ENCODE results near the gene TOMT.
A peak's percentile ranks its signal among the peaks of the same experiment; 100 is the strongest.

The TOMT gene

DNA sequence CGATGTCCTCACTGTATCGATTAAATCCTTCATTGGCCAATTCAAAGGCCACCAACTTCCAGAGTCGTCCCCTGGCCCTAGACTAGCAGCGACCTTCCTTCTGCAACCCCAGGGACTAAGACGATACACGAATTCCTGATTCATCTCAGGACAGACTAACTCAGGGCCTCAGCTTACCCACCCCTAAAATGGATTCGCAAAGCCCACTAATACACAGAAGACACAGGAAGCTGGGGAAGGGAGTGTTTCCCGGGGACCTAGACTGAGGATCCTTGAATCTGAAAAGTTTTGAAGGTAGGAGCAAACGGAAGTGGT is 3.1 kb upstream of the TOMT start:
- in situ Hi-C loops (cut with MboI; ENCODE audit: low sequenced_read_pairs), result no loop called here
- Histone ChIP-seq H3K9me3 (no peaks in the 10 kb centered on the region), H3K27me3 (ENCODE audit: low read depth) (no peaks in the 10 kb centered on the region), H3K36me3 (replicated peaks) (peaks cover 33% of the 10 kb centered on the region), H3K4me3 (peak overlapping the region; percentile 99), H3K4me1 (peaks cover 10% of the 10 kb centered on the region)
- DNase-seq (ENCODE audit: low spot score in 2 of 2), result no peak

DNA sequence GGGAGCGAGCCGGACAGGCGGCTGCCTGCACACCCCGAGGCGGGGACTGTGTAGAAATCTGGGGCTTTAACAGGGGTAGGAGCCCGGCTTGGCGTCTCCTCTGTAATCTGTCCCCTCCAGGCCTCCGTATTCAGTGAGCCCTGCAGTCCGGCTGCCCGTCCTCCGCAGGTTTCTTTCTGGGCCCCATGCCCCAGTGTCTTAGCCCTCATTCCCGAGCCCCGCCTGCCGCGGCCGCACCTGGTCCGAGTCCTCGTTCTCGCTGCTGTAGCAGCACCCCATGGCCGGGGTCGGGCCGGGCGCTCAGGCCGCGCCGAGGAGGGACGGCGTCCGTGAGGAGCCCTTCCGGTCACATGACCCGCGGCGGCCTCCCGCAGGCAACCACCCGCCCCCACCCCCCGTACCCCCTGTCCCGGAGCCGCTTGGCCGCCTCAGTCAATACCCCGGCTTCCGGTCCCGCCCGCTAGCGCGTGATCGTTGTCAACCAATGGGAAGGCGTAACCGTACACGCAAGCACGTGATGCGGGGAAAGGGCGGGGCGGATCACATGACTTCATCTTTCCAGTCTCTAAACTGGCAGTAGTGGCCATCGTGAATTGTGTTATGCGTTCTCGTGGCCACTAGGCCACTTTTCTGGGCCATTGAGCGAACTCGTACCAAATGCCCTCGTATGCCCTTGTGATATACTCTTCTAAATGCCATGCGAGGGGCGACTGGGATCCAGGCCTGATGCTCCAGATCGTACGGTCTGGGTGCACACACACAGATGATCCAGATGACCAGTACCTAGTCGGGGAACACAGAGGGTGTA is 2.6 kb upstream of the TOMT start, which contains the start of gene LAMTOR1:
Gene LAMTOR1 (minus strand): TSS at position 352 of the 808 bp plus-strand sequence. CDS start 73 bp downstream, at position 279.
- Histone ChIP-seq H3K4me1 (peaks cover 10% of the 10 kb centered on the region), H3K4me3 (peak within 1 kb of the TSS; percentile 99)

DNA sequence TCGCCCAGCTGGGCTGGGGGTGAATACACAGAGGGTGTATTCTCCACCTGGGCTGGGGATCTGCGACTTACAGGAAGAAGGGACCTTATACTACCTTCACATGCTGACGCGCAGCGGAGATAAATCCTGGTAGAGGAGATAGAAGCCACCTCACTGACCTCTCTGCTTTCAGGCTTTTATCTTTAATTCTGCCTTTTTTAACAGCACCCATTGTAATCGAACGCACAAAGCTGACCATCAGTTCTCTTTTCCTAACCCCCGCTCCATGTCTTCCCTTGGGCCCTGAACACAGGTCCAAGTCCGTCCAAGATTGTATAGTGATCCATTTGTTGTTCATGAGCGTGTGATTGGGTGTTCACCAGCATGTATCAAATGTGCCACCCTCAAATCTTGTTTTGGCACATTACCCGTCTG is 2.0 kb upstream of the TOMT start:
- H3K36me3 ChIP-seq (replicated peaks), result peaks cover 22% of the 10 kb centered on the region
- H3K27me3 ChIP-seq (ENCODE audit: low read depth), result no peaks in the 10 kb centered on the region

More for the DNA sequence above, 2.6 kb upstream of the TOMT start, which contains the start of gene LAMTOR1:
- Histone ChIP-seq H3K9me3 (no peaks in the 10 kb centered on the region), H3K36me3 (replicated peaks) (peaks cover 28% of the 10 kb centered on the region), H3K27me3 (ENCODE audit: low read depth) (no peaks in the 10 kb centered on the region)
- DNase-seq (ENCODE audit: low spot score in 2 of 2), result peak; percentile 97 to 99
- in situ Hi-C loops (cut with MboI; ENCODE audit: low sequenced_read_pairs), result no loop called here

DNA sequence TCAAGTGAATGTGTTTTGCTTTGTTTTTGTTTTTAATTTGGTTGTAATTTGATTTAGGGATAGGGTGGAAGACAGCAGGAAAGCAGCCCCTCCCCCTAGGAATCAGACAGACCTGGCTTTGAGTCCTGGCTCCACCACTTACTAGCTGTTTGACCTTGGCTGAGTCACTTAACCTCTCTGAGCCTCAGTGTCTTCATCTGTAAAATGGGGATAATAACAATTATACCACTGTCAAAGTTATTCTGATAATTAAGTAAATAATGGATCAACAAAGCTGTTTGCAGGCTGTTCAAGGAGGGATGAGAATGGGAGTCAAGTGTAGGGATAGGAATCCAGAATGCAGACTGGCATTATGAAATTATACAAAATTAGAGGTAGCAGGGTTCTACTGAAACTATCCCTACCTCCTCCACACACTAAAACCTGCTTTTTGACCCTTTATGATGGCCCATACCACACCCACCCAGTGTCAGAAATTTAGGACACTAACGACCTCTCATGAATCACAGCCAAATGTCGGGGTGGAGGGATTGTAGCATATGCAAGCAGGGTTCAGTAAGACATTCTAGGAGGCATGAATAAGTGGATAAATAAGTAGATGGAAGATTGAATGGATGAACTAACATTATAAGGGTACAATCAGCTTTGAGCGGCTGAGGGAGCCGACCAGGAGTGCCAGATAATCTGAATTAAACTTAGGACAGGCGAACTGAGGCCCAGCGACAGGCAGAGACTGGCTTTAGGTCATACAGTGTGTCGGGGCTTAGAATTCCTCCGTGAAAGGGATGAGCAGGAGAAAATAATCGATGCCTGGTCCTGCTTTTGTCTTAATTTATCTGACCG is 5.8 kb downstream of the TOMT start:
- no peaks in the 10 kb centered on the region for H3K27me3 ChIP-seq (ENCODE audit: low read depth)
- H3K4me1 ChIP-seq, result peaks cover 10% of the 10 kb centered on the region
- no peak for DNase-seq (ENCODE audit: low spot score in 2 of 2)
- in situ Hi-C loops (cut with MboI; ENCODE audit: low sequenced_read_pairs), result no loop called here
- H3K9me3 ChIP-seq, result no peaks in the 10 kb centered on the region; the same call in 1 of the 2 replicates
- peaks cover 10% of the 10 kb centered on the region; the same call in 1 of the 2 replicates for H3K36me3 ChIP-seq (replicated peaks)
- peak overlapping the region; percentile 73 for H3K4me3 ChIP-seq

More for the DNA sequence above, 2.0 kb upstream of the TOMT start:
- peaks cover 10% of the 10 kb centered on the region for H3K4me1 ChIP-seq
- no peaks in the 10 kb centered on the region for H3K9me3 ChIP-seq
- H3K4me3 ChIP-seq, result peak overlapping the region; percentile 99
- in situ Hi-C loops (cut with MboI; ENCODE audit: low sequenced_read_pairs), result no loop called here
- no peak for DNase-seq (ENCODE audit: low spot score in 2 of 2)

DNA sequence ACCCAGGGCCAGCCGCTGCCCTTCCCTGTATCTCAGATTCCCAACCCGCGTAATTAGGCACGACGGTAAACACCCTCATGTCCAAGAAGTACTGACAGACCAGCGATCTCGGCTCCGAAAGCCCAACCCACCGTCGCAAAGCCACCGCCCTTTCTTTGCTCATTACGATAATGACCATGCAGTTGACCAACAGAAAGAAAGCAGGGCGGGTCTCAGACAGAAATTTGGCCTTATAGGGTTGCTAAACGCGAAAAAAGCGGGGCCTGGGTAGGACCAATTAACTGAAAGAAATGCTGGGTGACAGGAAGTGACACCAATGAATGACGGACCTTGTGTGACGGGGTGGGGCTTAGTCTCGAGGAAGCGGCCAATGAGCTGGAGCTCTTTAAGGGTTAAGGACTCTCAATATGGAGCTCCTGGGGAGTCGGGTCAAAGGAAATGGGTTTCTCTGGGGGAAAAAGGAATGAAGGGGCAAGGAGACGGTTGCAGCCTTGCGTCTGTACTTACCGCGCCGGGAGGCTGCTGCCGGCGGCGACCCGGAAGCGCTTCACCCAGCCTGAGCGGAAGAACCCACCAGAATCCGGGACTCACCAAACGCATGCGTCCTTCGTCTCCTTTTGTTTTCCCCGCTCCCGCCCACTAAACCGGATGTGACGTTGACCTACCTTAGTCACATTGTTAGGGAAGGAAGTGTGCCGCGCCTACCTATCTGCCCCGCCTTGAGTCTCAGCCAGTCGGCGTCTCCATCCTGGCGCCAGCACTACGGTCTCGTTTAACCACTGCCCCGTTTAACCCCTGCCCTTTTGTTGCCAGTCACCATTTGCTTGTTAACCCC is 6.6 kb downstream of the TOMT start, which contains the start of gene ANAPC15:
Gene ANAPC15 (minus strand): TSS at position 553 of the 835 bp plus-strand sequence. CDS start 1,419 bp downstream, outside the sequence.
- DNase-seq (ENCODE audit: low spot score in 2 of 2), result peak; percentile 98 to 99
- in situ Hi-C loops (cut with MboI; ENCODE audit: low sequenced_read_pairs), result no loop called here
- Histone ChIP-seq H3K4me1 (peaks cover 10% of the 10 kb centered on the region), H3K9me3 (no peaks in the 10 kb centered on the region; the same call in 1 of the 2 replicates), H3K4me3 (peak within 1 kb of the TSS; percentile 73), H3K27me3 (ENCODE audit: low read depth) (no peaks in the 10 kb centered on the region), H3K36me3 (replicated peaks) (peaks cover 10% of the 10 kb centered on the region; the same call in 1 of the 2 replicates)

DNA sequence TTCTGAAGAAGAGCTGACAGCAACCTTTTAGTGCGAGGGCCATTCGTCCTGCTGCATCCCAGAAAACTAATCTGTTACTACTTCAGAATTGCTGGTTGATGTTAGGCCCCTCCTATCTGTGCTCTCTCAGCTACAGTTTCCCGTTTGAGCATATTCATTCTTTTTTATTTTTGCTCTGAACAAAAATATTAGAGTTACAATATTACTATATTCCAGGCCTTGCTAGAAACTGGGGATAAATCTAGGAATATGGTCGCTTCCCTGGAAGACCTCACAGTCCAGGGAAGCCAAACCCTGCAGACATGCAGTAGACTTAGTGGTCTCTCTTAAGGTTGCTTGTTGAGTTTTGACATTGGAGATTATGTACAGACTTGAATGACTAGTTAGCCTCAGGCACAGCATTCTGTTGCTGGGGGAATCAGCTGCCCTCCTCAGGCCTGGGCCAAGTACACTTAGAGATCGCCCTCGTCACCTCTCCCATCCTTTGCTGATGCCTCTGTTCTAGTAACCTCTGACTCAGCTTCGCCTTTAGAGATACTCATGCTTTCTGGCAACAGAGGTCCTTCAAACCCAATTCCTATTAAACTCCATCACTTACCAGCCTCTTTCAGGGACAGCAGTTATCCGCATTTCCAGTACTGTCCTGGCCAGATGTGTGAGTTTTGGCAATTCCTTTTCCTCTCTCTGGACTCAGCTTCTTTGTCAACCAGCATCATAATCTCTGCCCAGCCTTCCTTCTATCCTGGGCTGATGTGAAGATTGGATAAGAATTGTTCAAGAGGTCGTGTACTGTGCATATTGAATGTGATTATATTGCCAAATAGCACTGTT is 7.5 kb downstream of the TOMT start:
- H3K9me3 ChIP-seq, result no peaks in the 10 kb centered on the region; the same call in 1 of the 2 replicates
- H3K4me1 ChIP-seq, result peaks cover 10% of the 10 kb centered on the region
- H3K27me3 ChIP-seq (ENCODE audit: low read depth), result no peaks in the 10 kb centered on the region
- peaks cover 10% of the 10 kb centered on the region; the same call in 1 of the 2 replicates for H3K36me3 ChIP-seq (replicated peaks)
- in situ Hi-C loops (cut with MboI; ENCODE audit: low sequenced_read_pairs), result no loop called here
- H3K4me3 ChIP-seq, result peak overlapping the region; percentile 73
- DNase-seq (ENCODE audit: low spot score in 2 of 2), result no peak

DNA sequence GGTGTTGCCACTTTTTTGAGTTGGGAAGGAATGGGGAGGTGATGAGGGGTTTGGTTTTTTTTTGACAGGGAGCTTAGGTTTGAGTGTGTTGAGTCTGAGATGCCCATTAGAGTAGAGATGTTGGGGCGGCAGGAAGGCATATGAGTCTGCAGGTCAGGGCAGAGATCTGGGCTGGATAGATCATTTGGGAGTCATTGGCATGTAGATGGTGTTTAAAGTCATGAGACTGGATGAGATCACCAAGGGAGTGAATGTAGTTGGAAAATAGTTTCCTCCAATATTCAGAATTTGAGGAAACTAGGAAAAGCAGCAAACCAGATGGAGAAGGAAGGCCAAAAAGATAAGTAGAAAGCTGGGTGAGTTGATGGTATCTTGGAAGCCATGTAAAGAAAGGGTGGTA is 8.8 kb downstream of the TOMT start:
- peaks cover 9% of the 10 kb centered on the region; the same call in 1 of the 2 replicates for H3K36me3 ChIP-seq (replicated peaks)
- in situ Hi-C loops (cut with MboI; ENCODE audit: low sequenced_read_pairs), result no loop called here
- DNase-seq (ENCODE audit: low spot score in 2 of 2), result no peak
- no peak overlapping the region for H3K4me3 ChIP-seq
- H3K27me3 ChIP-seq (ENCODE audit: low read depth), result no peaks in the 10 kb centered on the region
- H3K9me3 ChIP-seq, result no peaks in the 10 kb centered on the region; the same call in 1 of the 2 replicates
- H3K4me1 ChIP-seq, result peaks cover 10% of the 10 kb centered on the region

DNA sequence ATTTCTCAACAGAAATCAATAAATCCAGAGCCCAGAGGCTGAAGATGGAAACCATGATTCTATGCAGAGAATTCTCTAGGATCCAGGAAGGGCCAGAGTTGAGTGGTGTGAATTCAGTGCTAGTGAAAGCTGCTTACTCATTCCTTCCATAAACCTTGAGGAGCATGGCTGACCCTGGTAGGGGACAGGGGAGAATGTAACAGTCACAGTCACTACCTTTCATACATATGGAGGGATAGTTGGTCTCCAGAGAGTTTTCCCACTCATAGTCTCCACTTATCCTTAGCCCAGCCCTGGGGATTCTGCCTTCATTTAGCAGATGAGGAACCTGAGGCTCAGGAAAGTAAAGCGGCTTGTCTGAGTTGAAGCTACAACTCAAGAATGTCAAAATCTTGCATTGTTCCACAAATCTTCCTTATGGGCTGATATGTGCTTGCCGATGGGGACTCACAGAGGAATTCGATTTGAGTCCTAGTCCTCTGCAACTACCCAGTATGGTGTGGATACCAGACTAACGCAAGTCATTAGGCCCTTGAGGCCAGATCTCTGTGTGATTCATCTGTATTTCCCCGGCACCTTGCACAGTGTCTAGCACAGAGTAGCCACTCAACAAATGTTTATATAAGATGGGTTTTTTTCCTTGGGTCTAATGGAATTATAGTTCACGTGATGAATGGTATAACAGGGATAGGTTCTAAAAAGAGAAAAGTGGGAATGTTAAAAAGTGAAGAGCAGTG is 10.5 kb downstream of the TOMT start:
- Histone ChIP-seq H3K4me3 (no peak overlapping the region), H3K4me1 (peaks cover 10% of the 10 kb centered on the region), H3K36me3 (replicated peaks) (no peaks in the 10 kb centered on the region), H3K9me3 (no peaks in the 10 kb centered on the region; the same call in 1 of the 2 replicates), H3K27me3 (ENCODE audit: low read depth) (no peaks in the 10 kb centered on the region)
- DNase-seq (ENCODE audit: low spot score in 2 of 2), result no peak
- in situ Hi-C loops (cut with MboI; ENCODE audit: low sequenced_read_pairs), result no loop called here

DNA sequence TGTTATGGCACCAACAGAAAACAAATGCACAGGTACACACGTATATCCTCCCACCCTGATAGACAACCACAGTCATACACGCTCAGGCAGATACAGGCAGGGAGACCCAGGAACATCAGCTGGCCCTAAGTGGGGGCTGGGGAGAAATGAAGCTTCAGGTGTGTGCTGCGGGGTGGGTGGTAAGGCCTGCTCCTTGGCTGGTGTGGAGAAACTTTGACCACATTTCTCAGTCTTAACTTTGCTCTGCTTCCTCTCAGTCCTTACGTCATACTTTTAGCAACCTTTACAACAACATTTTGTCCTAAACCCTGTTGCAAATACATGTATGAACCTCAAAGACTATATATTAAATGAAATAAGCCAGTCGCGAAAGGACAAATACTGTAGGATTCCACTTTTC is 13.5 kb downstream of the TOMT start:
- H3K27me3 ChIP-seq (ENCODE audit: low read depth), result no peaks in the 10 kb centered on the region
- H3K4me3 ChIP-seq, result no peak overlapping the region
- no peaks in the 10 kb centered on the region for H3K36me3 ChIP-seq (replicated peaks)
- in situ Hi-C loops (cut with MboI; ENCODE audit: low sequenced_read_pairs), result no loop called here
- no peaks in the 10 kb centered on the region for H3K9me3 ChIP-seq
- no peak for DNase-seq (ENCODE audit: low spot score in 2 of 2)
- no peaks in the 10 kb centered on the region for H3K4me1 ChIP-seq

DNA sequence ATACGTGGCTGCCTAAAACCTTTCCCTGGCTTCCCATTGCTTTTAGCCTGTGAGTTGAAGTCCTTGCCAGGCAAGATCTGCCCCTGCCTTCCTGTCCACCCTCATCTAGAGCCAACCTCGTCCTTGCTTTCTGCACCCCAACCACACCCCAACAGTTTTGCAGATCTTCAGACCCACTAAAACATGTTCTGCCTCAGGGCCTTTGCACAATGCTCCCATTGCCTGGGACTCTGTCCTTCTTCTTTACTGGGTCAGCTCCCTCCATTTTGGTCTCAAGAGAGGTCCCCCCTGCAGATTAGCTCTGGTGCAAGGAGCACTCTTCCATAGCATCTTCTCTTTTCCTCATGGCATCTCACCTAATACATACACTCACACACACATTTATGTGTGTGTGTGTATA is 15.2 kb downstream of the TOMT start:
- Histone ChIP-seq H3K4me1 (no peaks in the 10 kb centered on the region), H3K27me3 (ENCODE audit: low read depth) (no peaks in the 10 kb centered on the region), H3K9me3 (no peaks in the 10 kb centered on the region; the same call in 1 of the 2 replicates), H3K4me3 (no peak overlapping the region), H3K36me3 (replicated peaks) (no peaks in the 10 kb centered on the region)
- in situ Hi-C loops (cut with MboI; ENCODE audit: low sequenced_read_pairs), result no loop called here
- no peak for DNase-seq (ENCODE audit: low spot score in 2 of 2)

DNA sequence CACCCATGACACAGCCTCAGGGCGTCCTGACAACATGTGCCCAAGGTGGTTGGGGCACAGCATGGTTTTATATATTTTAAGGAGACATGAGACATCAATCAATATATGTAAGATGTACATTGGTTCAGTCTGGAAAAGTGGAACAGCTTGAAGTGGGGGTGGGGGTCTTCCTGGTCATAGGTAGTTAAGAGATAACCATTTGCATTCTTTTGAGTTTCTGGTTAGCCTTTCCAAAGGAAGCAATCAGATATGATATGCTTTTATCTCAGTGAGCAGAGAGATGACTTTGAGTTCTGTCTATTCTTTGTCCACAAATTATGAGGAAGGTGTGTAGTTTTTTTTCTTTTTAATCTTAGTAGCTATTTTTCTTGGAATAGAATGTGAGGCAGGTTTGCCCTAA is 16.9 kb downstream of the TOMT start:
- Histone ChIP-seq H3K4me3 (no peak overlapping the region), H3K4me1 (no peaks in the 10 kb centered on the region), H3K27me3 (ENCODE audit: low read depth) (no peaks in the 10 kb centered on the region), H3K9me3 (peaks cover 4% of the 10 kb centered on the region; the same call in 1 of the 2 replicates), H3K36me3 (replicated peaks) (no peaks in the 10 kb centered on the region)
- DNase-seq (ENCODE audit: low spot score in 2 of 2), result no peak
- in situ Hi-C loops (cut with MboI; ENCODE audit: low sequenced_read_pairs), result no loop called here

DNA sequence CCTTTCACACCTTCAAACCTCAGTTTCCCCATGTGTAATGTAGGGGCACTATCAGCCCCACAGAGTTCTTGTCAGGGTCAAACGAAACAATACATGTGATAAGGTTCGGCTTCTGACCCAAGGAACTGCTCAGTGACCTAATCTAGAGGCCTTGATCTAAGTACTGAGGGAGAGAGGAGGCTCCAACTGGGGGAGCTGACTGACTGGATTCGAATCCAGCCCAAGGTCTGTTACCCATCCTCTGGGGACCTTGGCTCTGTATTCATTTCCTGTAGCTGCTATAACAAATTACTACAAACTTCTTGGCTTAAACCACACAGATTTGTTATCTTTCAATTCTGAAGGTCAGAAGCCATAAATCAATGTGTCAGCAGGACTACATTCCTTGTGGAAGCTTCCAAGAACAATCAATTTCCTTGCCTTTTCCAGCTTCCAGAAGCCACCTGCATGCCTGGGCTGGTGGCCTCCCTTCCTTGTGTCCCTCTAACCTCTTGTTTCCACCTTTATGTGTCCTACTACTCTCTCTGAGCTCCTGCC is 17.5 kb downstream of the TOMT start:
- no peak for DNase-seq (ENCODE audit: low spot score in 2 of 2)
- in situ Hi-C loops (cut with MboI; ENCODE audit: low sequenced_read_pairs), result no loop called here
- H3K4me3 ChIP-seq, result no peak overlapping the region
- peaks cover 4% of the 10 kb centered on the region for H3K9me3 ChIP-seq
- no peaks in the 10 kb centered on the region for H3K4me1 ChIP-seq
- no peaks in the 10 kb centered on the region for H3K36me3 ChIP-seq (replicated peaks)
- no peaks in the 10 kb centered on the region for H3K27me3 ChIP-seq (ENCODE audit: low read depth)
